Esophagus squamous epithelium (tissue), 5 donors: Measurements from ENCODE around the gene CBFA2T2. TPM values are rescaled to one million over a fixed set of nuclear protein-coding genes. Genes with fewer than 3 reads are reported as not detected.

Source experiments
- DNase-seq: peaks from one replicate; lab custom pipeline; 2025; lab: John Stamatoyannopoulos, UW
- H3K27ac ChIP-seq, 4 donors: fragments of 200-600 bp; sonication (generic); one replicate each; pipeline ENCODE4 v1.5.1; 2016 to 2019; ENCODE audit warnings: mild to moderate bottlenecking in 1 of 4
- H3K27me3 ChIP-seq, 4 donors: fragments of 200-600 bp; sonication (generic); 1 replicate in 3 of 4; 2 replicates in 1 of 4; pipeline versions ENCODE4 v1.5.1 to v1.6.0; 2017 to 2021; ENCODE audit warnings: antibody characterized with exemption in 1 of 4
- H3K36me3 ChIP-seq, 3 donors: fragments of 200-600 bp; sonication (generic); one replicate each; pipeline ENCODE4 v1.5.1; 2016 to 2019
- H3K4me1 ChIP-seq, 3 donors: fragments of 200-600 bp; sonication (generic); one replicate each; pipeline ENCODE4 v1.5.1; 2017 to 2019
- H3K4me3 ChIP-seq, 4 donors: fragments of 200-600 bp; sonication (generic); 1 replicate in 3 of 4; 2 replicates in 1 of 4; pipeline ENCODE4 v1.5.1; 2016 to 2019; ENCODE audit warnings: mild to moderate bottlenecking in 2 of 4, moderate library complexity in 1 of 4
- H3K9me3 ChIP-seq, 3 donors: fragments of 200-600 bp; sonication (generic); one replicate each; pipeline ENCODE4 v1.5.1; 2016 to 2019
- POLR2A ChIP-seq, 4 donors: fragments of 450-650 bp; IDR thresholded peaks; one replicate each; pipeline ENCODE4 v1.6.1; 2017; ENCODE audit warnings: antibody characterized with exemption in 4 of 4, mild to moderate bottlenecking in 4 of 4, moderate library complexity in 3 of 4
- WGBS, 2 donors: methylation state at CpG; one replicate each; pipeline ENCODE4 v1.1.5; 2018; 5-methylcytosine and 5-hydroxymethylcytosine counted together
- intact Hi-C: fragments of 100-400 bp; cut with DNase I; formaldehyde crosslinking; loops from one replicate; pipeline ENCODE4 v1.15.0; 2022
- total RNA-seq, 4 donors: library from RNA; depleted of rRNA; stranded (reverse); fragments of >200 nt; gene quantifications; one replicate each; pipeline ENCODE4 v1.1.0, GENCODE V29; 2016
- TF ChIP-seq, protein P1 (sequence below), 6 experiments: fragments of 450-650 bp in 4 of 6; fragments of 200-600 bp in 2 of 6; sonication (generic) in 2 of 6; IDR thresholded peaks; one replicate each; pipeline ENCODE4 v1.5.1; 2016 to 2019; ENCODE audit warnings: antibody characterized with exemption in 6 of 6, mild to moderate bottlenecking in 4 of 6, moderate library complexity in 4 of 6
- donor health status: DM: yes; HTN: yes; CAD: no.

CBFA2T2 gene
- total RNA-seq, 4 donors from 2014 or later = 10.5 to 15.6 (median 10.8) TPM

DNA sequence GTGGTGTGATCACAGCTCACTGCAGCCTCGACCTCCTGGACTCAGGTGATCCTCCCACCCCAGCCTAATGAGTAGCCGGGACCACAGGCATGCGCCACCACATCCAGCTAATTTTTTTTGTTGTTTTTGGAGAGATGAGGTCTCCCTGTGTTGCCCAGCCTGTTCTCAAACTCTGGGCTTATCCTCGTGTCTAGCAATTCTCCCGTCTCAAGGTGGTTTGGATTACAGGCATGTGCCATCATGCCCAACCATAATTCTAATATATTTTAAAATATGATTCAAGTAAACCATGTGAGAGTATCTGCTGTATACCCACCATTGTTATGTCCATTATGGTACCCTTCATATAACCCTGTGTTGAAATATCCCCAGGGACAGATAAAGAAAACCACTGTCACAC, 112.0 kb downstream of the CBFA2T2 start:
- 46 to 73% methylated on average over 5 of the region's 5 CpGs for WGBS, 2 donors
- TF ChIP-seq, protein P1, sequence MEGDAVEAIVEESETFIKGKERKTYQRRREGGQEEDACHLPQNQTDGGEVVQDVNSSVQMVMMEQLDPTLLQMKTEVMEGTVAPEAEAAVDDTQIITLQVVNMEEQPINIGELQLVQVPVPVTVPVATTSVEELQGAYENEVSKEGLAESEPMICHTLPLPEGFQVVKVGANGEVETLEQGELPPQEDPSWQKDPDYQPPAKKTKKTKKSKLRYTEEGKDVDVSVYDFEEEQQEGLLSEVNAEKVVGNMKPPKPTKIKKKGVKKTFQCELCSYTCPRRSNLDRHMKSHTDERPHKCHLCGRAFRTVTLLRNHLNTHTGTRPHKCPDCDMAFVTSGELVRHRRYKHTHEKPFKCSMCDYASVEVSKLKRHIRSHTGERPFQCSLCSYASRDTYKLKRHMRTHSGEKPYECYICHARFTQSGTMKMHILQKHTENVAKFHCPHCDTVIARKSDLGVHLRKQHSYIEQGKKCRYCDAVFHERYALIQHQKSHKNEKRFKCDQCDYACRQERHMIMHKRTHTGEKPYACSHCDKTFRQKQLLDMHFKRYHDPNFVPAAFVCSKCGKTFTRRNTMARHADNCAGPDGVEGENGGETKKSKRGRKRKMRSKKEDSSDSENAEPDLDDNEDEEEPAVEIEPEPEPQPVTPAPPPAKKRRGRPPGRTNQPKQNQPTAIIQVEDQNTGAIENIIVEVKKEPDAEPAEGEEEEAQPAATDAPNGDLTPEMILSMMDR (IDR thresholded peaks at IDR 0.05) = no peak
- no peak for TF ChIP-seq POLR2A (IDR thresholded peaks at IDR 0.05)
- H3K4me3 ChIP-seq = no peak overlapping the region
- no peaks in the 10 kb centered on the region for H3K9me3 ChIP-seq
- H3K36me3 ChIP-seq = peaks cover 0 to 33% (median 0%) of the 10 kb centered on the region in 3 donors
- DNase-seq = no peak
- peaks cover 0 to 6% (median 0%) of the 10 kb centered on the region in 3 donors for H3K4me1 ChIP-seq
- intact Hi-C loops = no loop called here
- H3K27ac ChIP-seq = no peak overlapping the region
- H3K27me3 ChIP-seq = no peaks in the 10 kb centered on the region

DNA sequence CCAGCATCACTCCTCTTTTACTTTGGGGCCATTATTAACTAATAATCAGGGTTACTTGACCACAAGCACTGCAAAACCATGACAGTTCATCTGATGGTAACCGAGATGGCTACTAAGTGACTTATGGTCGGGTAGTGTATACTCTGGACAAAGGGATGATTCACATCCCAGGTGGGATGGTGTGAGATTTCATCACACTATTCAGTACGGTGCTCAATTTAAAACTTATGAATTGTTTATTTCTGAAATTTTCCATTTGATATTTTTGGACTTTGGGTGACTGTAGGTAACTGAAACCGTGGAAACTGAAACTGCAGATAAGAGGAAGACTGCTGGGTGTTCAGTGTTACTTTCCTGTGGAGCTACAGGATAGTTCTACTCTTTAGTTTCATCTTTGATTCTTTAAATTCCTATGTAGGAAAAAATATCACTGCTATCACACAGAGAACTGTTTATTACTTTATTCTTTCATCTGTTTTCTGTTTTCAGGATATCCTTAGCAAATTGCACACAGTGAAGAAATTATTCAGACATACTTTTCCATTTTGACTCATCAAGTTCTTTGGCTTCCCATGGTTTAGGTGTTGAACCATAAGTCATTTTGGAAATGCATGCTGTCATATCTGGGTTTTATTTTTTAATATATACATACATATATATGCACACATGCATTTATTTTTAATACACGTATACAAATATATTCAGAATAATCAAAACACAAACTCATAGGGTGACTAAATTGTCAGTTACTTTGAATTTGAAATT, 113.1 kb downstream of the CBFA2T2 start:
- no peaks in the 10 kb centered on the region for H3K27me3 ChIP-seq
- TF ChIP-seq, protein P1 (IDR thresholded peaks at IDR 0.05) = no peak
- no peak for TF ChIP-seq POLR2A (IDR thresholded peaks at IDR 0.05)
- no peaks in the 10 kb centered on the region for H3K9me3 ChIP-seq
- H3K36me3 ChIP-seq = peaks cover 0 to 34% (median 4%) of the 10 kb centered on the region in 3 donors
- peaks cover 0 to 6% (median 0%) of the 10 kb centered on the region in 3 donors for H3K4me1 ChIP-seq
- no peak overlapping the region for H3K27ac ChIP-seq
- H3K4me3 ChIP-seq = no peak overlapping the region
- no peak for DNase-seq
- intact Hi-C loops = no loop called here
- WGBS, 2 donors = 59 to 76% methylated on average over 5 of the region's 5 CpGs

DNA sequence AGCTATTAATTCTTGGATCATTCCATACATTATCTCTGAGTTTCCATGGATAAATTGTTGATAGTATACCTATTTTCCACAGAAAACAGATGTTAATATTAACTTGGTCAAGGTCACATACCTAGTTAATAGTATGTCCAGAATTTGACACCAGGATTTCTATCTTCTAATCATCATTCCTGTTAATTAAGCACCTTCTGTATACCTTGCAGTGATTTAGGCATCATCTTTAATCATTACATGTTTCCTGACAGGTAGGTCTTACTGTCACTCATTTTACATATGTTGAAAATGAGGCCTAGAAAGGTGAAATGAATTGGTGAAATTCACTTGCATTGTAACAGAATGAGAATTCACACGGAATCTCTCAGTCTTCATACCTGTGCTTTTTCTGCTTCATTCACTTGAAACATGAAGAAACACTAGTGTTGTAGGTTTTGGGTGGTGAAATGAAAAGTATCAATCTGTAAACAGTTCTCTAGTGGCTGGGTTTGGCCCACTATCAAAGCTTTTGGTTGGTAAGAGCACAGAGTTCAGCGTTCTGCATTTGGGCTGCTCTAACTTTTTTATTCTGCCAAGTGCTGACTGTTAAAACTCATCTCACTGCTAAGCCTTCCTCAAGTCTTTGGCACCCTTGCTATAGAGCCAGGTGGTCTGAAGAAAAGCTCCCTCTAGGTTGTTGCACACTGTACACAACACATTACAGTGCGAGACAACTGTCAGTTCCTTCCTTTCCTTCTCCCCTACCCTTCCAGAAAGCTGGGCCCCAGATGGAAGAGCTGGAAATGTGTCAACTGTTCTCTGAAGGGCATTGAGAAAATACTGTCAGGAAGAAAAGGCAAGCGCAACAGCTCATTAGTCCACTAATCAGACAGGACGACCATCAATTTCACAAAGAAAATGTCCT, 114.4 kb downstream of the CBFA2T2 start:
- Histone ChIP-seq H3K9me3 (no peaks in the 10 kb centered on the region), H3K27me3 (no peaks in the 10 kb centered on the region), H3K36me3 (peaks cover 0 to 46% (median 4%) of the 10 kb centered on the region in 3 donors), H3K4me3 (no peak overlapping the region), H3K27ac (no peak overlapping the region), H3K4me1 (peaks cover 0 to 6% (median 0%) of the 10 kb centered on the region in 3 donors)
- intact Hi-C loops = no loop called here
- DNase-seq = no peak
- TF ChIP-seq POLR2A (IDR thresholded peaks at IDR 0.05) = no peak
- TF ChIP-seq, protein P1 (IDR thresholded peaks at IDR 0.05) = no peak
- WGBS, 2 donors = 67 to 79% methylated on average over 5 of the region's 5 CpGs

DNA sequence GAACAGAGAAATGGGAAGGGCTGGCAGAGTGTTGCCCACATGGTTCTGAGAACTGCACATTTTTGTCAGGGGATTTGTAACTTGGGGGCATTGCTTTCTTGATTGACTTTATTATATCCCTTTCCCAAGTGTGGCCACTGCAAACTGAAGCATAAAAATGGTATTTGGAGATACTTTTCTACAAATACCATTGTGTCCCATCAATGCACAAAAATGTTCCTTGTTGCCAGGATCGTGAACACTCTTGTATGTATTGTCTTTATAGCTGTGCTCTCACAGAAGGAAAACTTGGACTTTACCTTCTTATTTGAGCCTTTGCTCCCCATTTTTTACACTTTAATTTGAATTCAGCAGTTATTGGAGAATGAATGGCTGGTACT, 115.1 kb downstream of the CBFA2T2 start:
- intact Hi-C loops = no loop called here
- peaks cover 0 to 52% (median 4%) of the 10 kb centered on the region in 3 donors for H3K36me3 ChIP-seq
- H3K27ac ChIP-seq = no peak overlapping the region
- no peak overlapping the region for H3K4me3 ChIP-seq
- no peak for DNase-seq
- peaks cover 0 to 6% (median 0%) of the 10 kb centered on the region in 3 donors for H3K4me1 ChIP-seq
- no peak for TF ChIP-seq POLR2A (IDR thresholded peaks at IDR 0.05)
- TF ChIP-seq, protein P1 (IDR thresholded peaks at IDR 0.05) = no peak
- WGBS, 2 donors = 76 to 92% methylated on average over 1 of the region's 1 CpG
- H3K9me3 ChIP-seq = no peaks in the 10 kb centered on the region
- H3K27me3 ChIP-seq = no peaks in the 10 kb centered on the region
